ENCODE data around the gene CABP5. TPM values are rescaled to one million over a fixed set of nuclear protein-coding genes. Genes with fewer than 3 reads are reported as not detected.

CABP5 gene
- total RNA-seq, result 43.1 TPM

GRCh38 chr19:48043675-48044258 lies at the start of gene CABP5:
Gene CABP5 (minus strand): TSS chr19:48044079. CDS start chr19:48043922, 157 bp downstream.

GRCh38 chr19:47994209-47994802 lies 49.6 kb downstream of the CABP5 start, which contains the start of gene ELSPBP1:
Gene ELSPBP1 (plus strand): TSS chr19:47994632. CDS start chr19:48008668, 14,036 bp downstream.

GRCh38 chr19:47992070-47992469 lies 51.8 kb downstream of the CABP5 start, which contains the start of gene BSPH1:
Gene BSPH1 (minus strand): TSS chr19:47992170. CDS start chr19:47992081, 89 bp downstream.

Other genes with a start within 250 kb of the CABP5 start
- gene TPRX1, start 239.5 kb downstream of the CABP5 start, total RNA-seq, result not detected
- 229 TPM for gene CRX, start 222.1 kb downstream of the CABP5 start, total RNA-seq
- gene TPRX2, start 184.8 kb downstream of the CABP5 start, total RNA-seq, result not detected
- not detected for gene SULT2A1, start 157.8 kb downstream of the CABP5 start, total RNA-seq
- gene BSPH1, start 51.9 kb downstream of the CABP5 start, total RNA-seq, result 1.6 TPM
- gene ELSPBP1, start 49.4 kb downstream of the CABP5 start, total RNA-seq, result 1.5 TPM
- gene PLA2G4C, start 66.7 kb upstream of the CABP5 start, total RNA-seq, result 42.7 TPM
- gene LIG1, start 126.3 kb upstream of the CABP5 start, total RNA-seq, result 44.2 TPM
- gene ZSWIM9, start 126.6 kb upstream of the CABP5 start, total RNA-seq, result 6.2 TPM
- 78.3 TPM for gene CARD8, start 211.8 kb upstream of the CABP5 start, total RNA-seq
- 5.1 TPM for gene ZNF114, start 226.0 kb upstream of the CABP5 start, total RNA-seq

All from camera-type eye (tissue), 1 donor.